T-cell (primary cell): Measurements from ENCODE around the gene RELCH. TPM values are rescaled to one million over a fixed set of nuclear protein-coding genes. Genes with fewer than 3 reads are reported as not detected.
A peak's percentile ranks its signal among the peaks of the same experiment; 100 is the strongest.

Experiments
- ATAC-seq, 4 experiments: fragments of 200-7000 bp in 3 of 4; fragments of 150-1000 bp in 1 of 4; cut with Tn5 transposase; replicated peaks in 1 of 4; 1 replicate in 3 of 4; 2 replicates in 1 of 4; pipeline ENCODE4 v1.10.0; 2021; ENCODE audit warnings: moderate library complexity in 3 of 4, mild to moderate bottlenecking in 2 of 4, moderate number of reproducible peaks in 1 of 4
- CTCF ChIA-PET, 2 donors: fragments of 300-600 bp; sonication (Branson Sonifier 250); formaldehyde crosslinking; loops; one replicate each; lab custom pipeline; 2022; ENCODE audit warnings: antibody characterized with exemption in 2 of 2; lab: Charles Lee
- POLR2A ChIA-PET, 2 donors: fragments of 300-600 bp; sonication (Branson Sonifier 250); formaldehyde crosslinking; loops; one replicate each; lab custom pipeline; 2022; ENCODE audit warnings: antibody characterized with exemption in 2 of 2; lab: Charles Lee
- DNase-seq, 35 experiments: peaks; one replicate each; pipeline versions ENCODE4 v3.0.0 to v3.0.0-alpha.2; 2013 to 2023
- H3K27ac ChIP-seq: one replicate; pipeline ENCODE4 v1.5.1; 2013; ENCODE audit warnings: low read length
- H3K27me3 ChIP-seq, 2 experiments: replicated peaks in 1 of 2; 1 replicate in 1 of 2; 2 replicates in 1 of 2; pipeline versions ENCODE4 v1.6.1 to v1.7.0; 2013; ENCODE audit warnings: low read length in 1 of 2, mixed read lengths in 1 of 2; ENCODE audit not compliant: control insufficient read depth in 2 of 2, insufficient read depth in 2 of 2; ENCODE audit errors: extremely low read depth in 1 of 2
- H3K36me3 ChIP-seq, 2 donors: 1 replicate in 1 of 2; 2 replicates in 1 of 2; pipeline versions ENCODE4 v1.6.1 to v1.7.0; 2013; ENCODE audit warnings: low read length in 1 of 2; ENCODE audit not compliant: control insufficient read depth in 2 of 2, insufficient read depth in 1 of 2; ENCODE audit errors: extremely low read depth in 1 of 2
- H3K4me1 ChIP-seq, 2 experiments: 1 replicate in 1 of 2; 2 replicates in 1 of 2; pipeline versions ENCODE4 v1.6.1 to v1.7.0; 2013; ENCODE audit warnings: low read length in 2 of 2, mixed read lengths in 1 of 2; ENCODE audit not compliant: insufficient read depth in 2 of 2, control insufficient read depth in 1 of 2; ENCODE audit errors: extremely low read depth in 1 of 2
- H3K4me3 ChIP-seq, 2 donors: 1 replicate in 1 of 2; 2 replicates in 1 of 2; pipeline versions ENCODE4 v1.5.1 to v1.7.0; 2013; ENCODE audit warnings: mild to moderate bottlenecking in 2 of 2, low read length in 1 of 2, moderate library complexity in 1 of 2; ENCODE audit not compliant: control insufficient read depth in 1 of 2; ENCODE audit errors: extremely low read depth in 1 of 2
- H3K9me3 ChIP-seq: 2 replicates; pipeline ENCODE4 v1.7.0; 2013
- H3K27ac Mint-ChIP-seq, 2 donors: one replicate each; pipeline ENCODE4 v1.8.0; 2020 to 2021; ENCODE audit warnings: mild to moderate bottlenecking in 2 of 2, mixed read lengths in 2 of 2
- H3K27me3 Mint-ChIP-seq, 2 donors: one replicate each; pipeline ENCODE4 v1.8.0; 2021 to 2022; ENCODE audit warnings: mixed read lengths in 2 of 2
- H3K36me3 Mint-ChIP-seq: one replicate; pipeline ENCODE4 v1.8.0; 2021; ENCODE audit warnings: mixed read lengths
- H3K4me1 Mint-ChIP-seq, 3 donors: one replicate each; pipeline ENCODE4 v1.8.0; 2020 to 2022; ENCODE audit warnings: mixed read lengths in 3 of 3, mild to moderate bottlenecking in 1 of 3
- H3K4me3 Mint-ChIP-seq, 3 donors: one replicate each; pipeline ENCODE4 v1.8.0; 2020 to 2022; ENCODE audit warnings: mild to moderate bottlenecking in 3 of 3, mixed read lengths in 3 of 3, moderate library complexity in 3 of 3
- H3K9me3 Mint-ChIP-seq, 3 donors: one replicate each; pipeline ENCODE4 v1.8.0; 2020 to 2022; ENCODE audit warnings: mixed read lengths in 3 of 3
- WGBS: methylation state at CpG from one replicate; pipeline ENCODE4 v1.1.5; 2013; ENCODE audit warnings: missing lambda C conversion rate; ENCODE audit not compliant: insufficient coverage; 5-methylcytosine and 5-hydroxymethylcytosine counted together
- total RNA-seq, 35 experiments: library from RNA in 6 of 35; stranded (reverse) in 6 of 35; fragments of 120-200 nt in 1 of 35; gene quantifications; one replicate each; pipeline versions ENCODE4 v1.2.1 to v1.2.4 and lab custom pipeline; 2013 to 2026

The RELCH gene
- total RNA-seq, 5 donors from 2014 or later (not counting 1 experiment from before 2014, with no cell fraction given), result 46.5 to 68.1 (median 51.5) TPM

DNA sequence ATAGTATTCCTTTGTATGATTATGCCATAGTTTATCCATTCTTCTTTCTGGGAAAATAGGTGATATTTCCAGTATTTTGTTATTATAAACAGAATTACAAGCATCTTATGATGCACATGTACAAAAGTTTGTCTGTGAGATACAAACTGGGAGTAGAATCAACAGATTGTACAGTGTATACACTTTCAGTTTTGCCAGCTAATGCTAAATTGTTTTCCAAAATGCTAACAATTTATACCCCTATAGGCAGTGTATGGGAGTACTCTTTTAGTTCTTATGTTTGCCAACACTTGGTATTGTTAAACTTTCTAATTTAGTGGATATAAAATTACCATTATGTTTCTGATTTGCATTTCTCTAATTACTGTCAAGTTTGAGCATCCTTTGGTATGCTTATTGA lies 107.0 kb downstream of the RELCH start:
- no peaks in the 10 kb centered on the region for H3K9me3 Mint-ChIP-seq
- ChIA-PET CTCF (interaction anchor here in 1 of 2 donors (0.6 kb wide), 1 partner anchor 24 kb away, joined by 3 read pairs; no protein-coding TSS in a partner anchor), POLR2A (no interaction called here)
- H3K4me3 Mint-ChIP-seq, result no peak overlapping the region
- no peak overlapping the region for H3K27ac ChIP-seq
- peaks cover 23% of the 10 kb centered on the region for H3K36me3 Mint-ChIP-seq
- no peaks in the 10 kb centered on the region for H3K4me1 ChIP-seq
- ATAC-seq (no peak), DNase-seq (no peak)
- no peaks in the 10 kb centered on the region for H3K27me3 ChIP-seq
- H3K27me3 Mint-ChIP-seq, result no peaks in the 10 kb centered on the region
- H3K27ac Mint-ChIP-seq, result no peak overlapping the region
- peaks cover 0 to 6% (median 2%) of the 10 kb centered on the region in 3 donors for H3K4me1 Mint-ChIP-seq
- H3K9me3 ChIP-seq, result no peaks in the 10 kb centered on the region
- peaks cover 8 to 27% of the 10 kb centered on the region in 2 donors for H3K36me3 ChIP-seq
- H3K4me3 ChIP-seq, result no peak overlapping the region

DNA sequence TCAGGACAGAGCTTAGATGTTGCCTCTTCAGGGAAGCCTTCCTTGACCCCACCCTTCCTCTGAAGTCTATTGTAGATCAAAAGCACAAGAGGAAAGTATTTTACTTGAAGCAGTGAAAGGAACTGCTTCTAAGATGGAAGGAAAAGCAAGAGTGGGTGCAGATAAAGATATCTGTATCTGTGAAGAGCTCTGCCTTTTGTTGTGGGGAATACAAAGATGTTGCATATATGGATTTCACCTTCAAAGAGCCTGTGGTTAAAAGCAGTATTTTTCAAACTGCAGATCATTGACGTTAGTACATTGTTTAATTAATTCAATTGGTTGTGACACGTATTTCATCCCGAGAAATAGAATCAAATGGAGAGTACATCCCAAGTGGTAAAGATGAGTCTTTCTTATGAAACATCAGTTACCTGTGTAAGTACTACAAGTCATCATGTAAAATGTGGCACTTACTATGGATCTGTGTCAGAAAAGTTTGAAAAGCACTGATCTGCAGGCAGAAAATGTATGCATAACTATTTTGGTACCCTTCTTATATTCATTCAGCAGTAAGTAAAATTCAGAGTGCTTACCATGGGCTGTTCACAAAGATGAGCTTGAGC lies 113.4 kb downstream of the RELCH start:
- WGBS, result no CpG with 5 or more reads among the region's 3 CpGs
- ChIA-PET POLR2A (interaction anchor here (0.5 to 0.6 kb wide), 2 partner anchors 47 to 580 kb away, joined by 5 to 10 read pairs; no protein-coding TSS in a partner anchor), CTCF (interaction anchor here in 1 of 2 donors (0.9 to 1.0 kb wide), 2 partner anchors 10 to 121 kb away, joined by 3 read pairs; no protein-coding TSS in a partner anchor)
- Mint-ChIP-seq H3K36me3 (peaks cover 68% of the 10 kb centered on the region), H3K4me3 (peak overlapping the region in 1 of 3 donors; percentile 44), H3K9me3 (no peaks in the 10 kb centered on the region), H3K4me1 (peaks cover 12 to 22% (median 20%) of the 10 kb centered on the region in 3 donors), H3K27ac (peak overlapping the region; percentile 50 to 82), H3K27me3 (no peaks in the 10 kb centered on the region)
- Histone ChIP-seq H3K9me3 (no peaks in the 10 kb centered on the region), H3K27me3 (no peaks in the 10 kb centered on the region), H3K4me1 (peaks cover 0 to 14% of the 10 kb centered on the region in 2 experiments), H3K27ac (no peak overlapping the region), H3K4me3 (no peak overlapping the region), H3K36me3 (peaks cover 0 to 63% of the 10 kb centered on the region in 2 donors)
- peak in 1 of 35 experiments; percentile 1 for DNase-seq
- peak in 2 of 4 experiments; percentile 17 to 70 for ATAC-seq

DNA sequence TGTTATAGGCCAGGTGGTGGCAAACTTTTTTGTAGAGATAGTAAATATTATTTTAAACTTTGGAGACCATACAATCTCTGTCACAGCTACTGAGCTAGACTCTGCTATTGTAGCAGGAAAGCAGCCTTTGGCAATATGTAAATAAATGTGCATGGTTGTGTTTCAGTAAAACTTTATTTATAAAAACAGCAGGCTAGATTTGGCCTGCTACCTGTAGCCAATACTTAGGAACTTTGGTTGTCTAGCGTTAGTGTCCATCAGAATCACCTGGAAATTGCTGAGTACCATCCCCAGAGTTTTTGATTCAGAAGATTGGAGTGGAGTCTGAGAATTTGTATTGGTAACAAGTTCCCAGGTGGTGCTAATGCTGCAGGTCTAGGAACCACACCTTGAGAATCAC lies 114.3 kb downstream of the RELCH start:
- H3K9me3 ChIP-seq, result no peaks in the 10 kb centered on the region
- peaks cover 12 to 22% (median 20%) of the 10 kb centered on the region in 3 donors for H3K4me1 Mint-ChIP-seq
- POLR2A ChIA-PET, result no interaction called here
- no peak for ATAC-seq
- H3K4me3 ChIP-seq, result no peak overlapping the region
- H3K9me3 Mint-ChIP-seq, result no peaks in the 10 kb centered on the region
- CTCF ChIA-PET, result interaction anchor here in 1 of 2 donors (0.9 kb wide), 1 partner anchor 120 kb away, joined by 3 read pairs; no protein-coding TSS in a partner anchor
- H3K27me3 ChIP-seq, result no peaks in the 10 kb centered on the region
- no peaks in the 10 kb centered on the region for H3K27me3 Mint-ChIP-seq
- H3K27ac Mint-ChIP-seq, result no peak overlapping the region
- peaks cover 0 to 14% of the 10 kb centered on the region in 2 experiments for H3K4me1 ChIP-seq
- no peak for DNase-seq
- H3K36me3 ChIP-seq, result peaks cover 0 to 63% of the 10 kb centered on the region in 2 donors
- no peak overlapping the region for H3K27ac ChIP-seq
- H3K4me3 Mint-ChIP-seq, result no peak overlapping the region
- peaks cover 70% of the 10 kb centered on the region for H3K36me3 Mint-ChIP-seq
- WGBS, result 91% methylated on average over 1 of the region's 1 CpG

DNA sequence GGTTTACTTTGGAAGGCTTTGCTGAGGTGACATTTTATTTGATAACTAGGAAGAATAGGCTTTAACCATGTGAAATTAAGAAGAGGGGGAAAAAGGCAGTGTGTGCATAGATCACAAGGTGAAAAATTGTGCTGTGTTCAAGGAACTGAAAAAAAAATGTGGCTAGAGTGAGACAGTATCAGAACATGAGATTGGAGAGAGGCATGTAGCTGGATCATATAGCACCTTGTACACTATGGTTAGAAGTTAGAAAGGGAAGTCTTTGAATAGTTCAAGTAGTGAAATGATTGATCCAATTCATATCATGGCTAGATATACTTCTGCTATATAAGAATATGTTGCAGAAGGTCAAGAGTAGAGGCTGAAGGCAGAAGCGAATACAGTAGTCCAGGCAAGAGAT lies 125.8 kb downstream of the RELCH start:
- Mint-ChIP-seq H3K27me3 (no peaks in the 10 kb centered on the region), H3K36me3 (peaks cover 25% of the 10 kb centered on the region), H3K27ac (no peak overlapping the region), H3K4me3 (no peak overlapping the region), H3K4me1 (no peaks in the 10 kb centered on the region), H3K9me3 (no peaks in the 10 kb centered on the region)
- H3K9me3 ChIP-seq, result no peaks in the 10 kb centered on the region
- 100% methylated on average over 1 of the region's 1 CpG for WGBS
- ATAC-seq, result no peak
- no peak overlapping the region for H3K27ac ChIP-seq
- DNase-seq, result no peak
- CTCF ChIA-PET, result no interaction called here
- POLR2A ChIA-PET, result no interaction called here
- no peaks in the 10 kb centered on the region for H3K27me3 ChIP-seq
- no peaks in the 10 kb centered on the region for H3K4me1 ChIP-seq
- no peak overlapping the region for H3K4me3 ChIP-seq
- H3K36me3 ChIP-seq, result peaks cover 0 to 3% of the 10 kb centered on the region in 2 donors

DNA sequence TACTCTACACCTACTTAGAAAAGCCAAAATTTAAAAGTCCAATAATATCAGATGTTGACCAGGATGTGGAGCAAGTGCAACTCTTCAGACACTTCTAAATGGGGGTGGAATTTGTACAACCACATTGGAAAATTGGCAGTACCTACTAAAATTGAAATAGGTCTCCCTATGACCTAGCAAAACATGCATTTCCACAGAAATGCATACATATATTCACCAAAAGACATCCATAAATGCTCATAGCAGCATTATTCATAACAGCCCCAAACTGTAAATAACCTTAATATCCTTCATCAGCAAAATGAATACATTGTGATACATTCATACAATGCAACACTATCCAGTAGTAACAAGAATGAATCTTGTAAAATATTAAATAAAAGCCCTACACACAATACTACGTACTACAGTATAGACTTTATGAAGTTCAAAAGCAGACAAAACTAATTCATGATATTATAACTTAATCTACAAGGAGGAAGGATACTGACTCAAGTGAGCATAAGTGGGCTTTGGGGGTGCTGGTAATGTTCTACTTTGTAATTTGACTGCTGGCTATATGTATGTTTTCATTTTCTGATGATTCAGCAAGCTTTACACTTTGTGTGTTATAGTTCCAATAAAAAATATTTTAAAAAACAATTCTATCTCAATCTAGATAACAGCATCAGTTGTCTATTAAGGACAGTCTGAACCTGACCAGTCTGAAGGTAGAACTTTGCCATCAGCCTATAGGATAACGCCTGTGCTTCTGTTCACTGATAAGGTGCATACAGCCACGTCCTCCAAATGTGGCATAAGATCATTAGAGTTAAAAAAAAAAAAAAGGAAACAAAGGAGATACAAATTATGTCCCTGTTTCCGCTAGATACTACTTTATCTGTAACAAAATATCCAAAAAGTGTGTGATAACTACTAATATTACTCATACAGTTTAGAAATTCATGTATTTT lies 131.4 kb downstream of the RELCH start:
- H3K27me3 Mint-ChIP-seq, result peaks cover 16 to 22% of the 10 kb centered on the region in 2 donors
- H3K4me1 Mint-ChIP-seq, result no peaks in the 10 kb centered on the region
- Histone ChIP-seq H3K36me3 (no peaks in the 10 kb centered on the region), H3K4me1 (no peaks in the 10 kb centered on the region), H3K27ac (no peak overlapping the region), H3K9me3 (no peaks in the 10 kb centered on the region), H3K27me3 (peaks cover 0 to 5% of the 10 kb centered on the region in 2 experiments), H3K4me3 (no peak overlapping the region)
- no peak overlapping the region for H3K4me3 Mint-ChIP-seq
- H3K36me3 Mint-ChIP-seq, result no peaks in the 10 kb centered on the region
- H3K27ac Mint-ChIP-seq, result no peak overlapping the region
- POLR2A ChIA-PET, result no interaction called here
- DNase-seq (no peak), ATAC-seq (no peak)
- CTCF ChIA-PET, result no interaction called here
- WGBS, result 80% methylated on average over 1 of the region's 4 CpGs
- no peaks in the 10 kb centered on the region for H3K9me3 Mint-ChIP-seq

DNA sequence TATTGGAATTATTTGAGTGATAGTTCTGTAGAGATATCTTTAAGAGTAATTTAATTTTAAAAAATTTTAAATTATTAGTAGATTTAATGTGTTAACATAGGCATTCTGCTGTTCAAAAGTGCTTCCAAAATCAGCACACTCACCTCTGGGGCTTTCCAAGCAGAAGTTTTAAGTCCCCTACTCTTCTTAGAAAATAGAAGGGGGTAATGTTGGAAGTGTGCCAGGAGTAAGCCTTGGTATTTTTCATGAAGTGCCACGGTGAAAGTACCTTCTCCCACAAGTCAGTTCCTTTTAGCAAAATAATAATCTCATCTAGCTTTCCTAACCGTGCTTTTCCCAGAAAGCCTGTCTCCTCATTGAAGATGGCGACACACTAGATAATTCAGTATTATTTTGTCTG lies 134.1 kb downstream of the RELCH start:
- no peaks in the 10 kb centered on the region for H3K36me3 Mint-ChIP-seq
- no peaks in the 10 kb centered on the region for H3K9me3 Mint-ChIP-seq
- H3K27me3 Mint-ChIP-seq, result peaks cover 32 to 41% of the 10 kb centered on the region in 2 donors
- H3K4me3 ChIP-seq, result no peak overlapping the region
- peaks cover 4 to 16% of the 10 kb centered on the region in 2 experiments for H3K4me1 ChIP-seq
- DNase-seq, result no peak
- H3K36me3 ChIP-seq, result no peaks in the 10 kb centered on the region
- no CpG with 5 or more reads among the region's 3 CpGs for WGBS
- no peak for ATAC-seq
- H3K9me3 ChIP-seq, result no peaks in the 10 kb centered on the region
- H3K4me3 Mint-ChIP-seq, result no peak overlapping the region
- POLR2A ChIA-PET, result interaction anchor here in 1 of 2 donors (0.8 kb wide), 1 partner anchor 11 kb away, joined by 4 read pairs; no protein-coding TSS in a partner anchor
- CTCF ChIA-PET, result interaction anchor here in 1 of 2 donors (0.7 to 1.6 kb wide), 2 partner anchors 9 to 102 kb away, joined by 3 to 6 read pairs; no protein-coding TSS in a partner anchor
- H3K27ac ChIP-seq, result no peak overlapping the region
- peaks cover 1 to 23% of the 10 kb centered on the region in 2 experiments for H3K27me3 ChIP-seq
- H3K27ac Mint-ChIP-seq, result no peak overlapping the region
- peaks cover 5 to 16% (median 13%) of the 10 kb centered on the region in 3 donors for H3K4me1 Mint-ChIP-seq
